Astrocyte (in vitro differentiated cells and primary cell): Measurements from ENCODE around the gene PRKCE. TPM values are rescaled to one million over a fixed set of nuclear protein-coding genes. Genes with fewer than 3 reads are reported as not detected.

Experiments used
- DNase-seq: peaks from one replicate; pipeline ENCODE4 v3.0.0-alpha.2; 2010; ENCODE audit warnings: low read depth
- FAIRE-seq: peaks from 2 replicates; lab custom pipeline; 2011; peaks lifted over from hg19 to GRCh38; lab: Jason Lieb, UNC
- H2AFZ ChIP-seq: 2 replicates; pipeline ENCODE4 v1.6.0; 2012; ENCODE audit warnings: low read depth, low read length, inconsistent platforms
- H3K27ac ChIP-seq: 2 replicates; pipeline ENCODE4 v1.5.1; 2011; ENCODE audit warnings: low read depth, low read length, inconsistent platforms
- H3K27me3 ChIP-seq: 2 replicates; pipeline ENCODE4 v1.6.0; 2011; ENCODE audit warnings: low read length, inconsistent platforms; ENCODE audit not compliant: insufficient read depth
- H3K36me3 ChIP-seq: 2 replicates; pipeline ENCODE4 v1.5.1; 2011; ENCODE audit warnings: low read length, inconsistent platforms; ENCODE audit not compliant: insufficient read depth
- H3K4me1 ChIP-seq: 2 replicates; pipeline ENCODE4 v1.5.1; 2011; ENCODE audit warnings: low read length, inconsistent platforms; ENCODE audit not compliant: insufficient read depth
- H3K4me2 ChIP-seq: 2 replicates; pipeline ENCODE4 v1.6.0; 2012; ENCODE audit warnings: low read length, inconsistent platforms
- H3K4me3 ChIP-seq: 2 replicates; pipeline ENCODE4 v1.5.1; 2011; ENCODE audit warnings: low read depth, mild to moderate bottlenecking, low read length, inconsistent platforms; ENCODE audit not compliant: insufficient read depth
- H3K79me2 ChIP-seq: 2 replicates; pipeline ENCODE4 v1.6.0; 2012; ENCODE audit warnings: mild to moderate bottlenecking, low read length, inconsistent platforms; ENCODE audit not compliant: insufficient read depth
- H3K9ac ChIP-seq: 2 replicates; pipeline ENCODE4 v1.6.0; 2012; ENCODE audit warnings: mild to moderate bottlenecking, low read length, inconsistent platforms
- H3K9me3 ChIP-seq: 2 replicates; pipeline ENCODE4 v1.5.1; 2012; ENCODE audit warnings: low read depth, mild to moderate bottlenecking, low read length, inconsistent platforms; ENCODE audit not compliant: insufficient read depth
- H4K20me1 ChIP-seq: 2 replicates; pipeline ENCODE4 v1.6.0; 2012; ENCODE audit warnings: low read length, inconsistent platforms; ENCODE audit not compliant: insufficient read depth
- H3K27ac Mint-ChIP-seq: one replicate; pipeline ENCODE4 v1.8.0; 2021; ENCODE audit warnings: mild to moderate bottlenecking, mixed read lengths; ENCODE audit not compliant: unreplicated experiment
- H3K27me3 Mint-ChIP-seq: one replicate; pipeline ENCODE4 v1.8.0; 2021; ENCODE audit warnings: low read depth, mixed read lengths; ENCODE audit not compliant: unreplicated experiment
- H3K36me3 Mint-ChIP-seq: one replicate; pipeline ENCODE4 v1.8.0; 2021; ENCODE audit warnings: low read depth, mixed read lengths; ENCODE audit not compliant: unreplicated experiment
- H3K4me1 Mint-ChIP-seq: one replicate; pipeline ENCODE4 v1.8.0; 2021; ENCODE audit warnings: low read depth, mixed read lengths; ENCODE audit not compliant: unreplicated experiment
- H3K4me3 Mint-ChIP-seq: one replicate; pipeline ENCODE4 v1.8.0; 2021; ENCODE audit warnings: mild to moderate bottlenecking, moderate library complexity, mixed read lengths; ENCODE audit not compliant: unreplicated experiment
- H3K9me3 Mint-ChIP-seq: one replicate; pipeline ENCODE4 v1.8.0; 2021; ENCODE audit warnings: mild to moderate bottlenecking, mixed read lengths; ENCODE audit not compliant: unreplicated experiment
- EZH2 ChIP-seq: IDR thresholded peaks from 2 replicates; pipeline ENCODE4 v1.6.1; 2012; ENCODE audit warnings: mild to moderate bottlenecking, low read length, inconsistent platforms; ENCODE audit not compliant: insufficient read depth
- total RNA-seq: library from RNA; stranded (reverse); gene quantifications from 2 replicates; pipeline ENCODE4 v1.2.1, GENCODE V29; 2021
- TF ChIP-seq, protein P1 (sequence below): IDR thresholded peaks from 2 replicates; pipeline ENCODE4 v1.5.1; 2011; ENCODE audit warnings: low read depth, mild to moderate bottlenecking, inconsistent platforms, low read length, moderate library complexity; ENCODE audit not compliant: insufficient read depth

The PRKCE gene
- total RNA-seq, 1 donor from 2014 or later: 12.8 TPM

DNA sequence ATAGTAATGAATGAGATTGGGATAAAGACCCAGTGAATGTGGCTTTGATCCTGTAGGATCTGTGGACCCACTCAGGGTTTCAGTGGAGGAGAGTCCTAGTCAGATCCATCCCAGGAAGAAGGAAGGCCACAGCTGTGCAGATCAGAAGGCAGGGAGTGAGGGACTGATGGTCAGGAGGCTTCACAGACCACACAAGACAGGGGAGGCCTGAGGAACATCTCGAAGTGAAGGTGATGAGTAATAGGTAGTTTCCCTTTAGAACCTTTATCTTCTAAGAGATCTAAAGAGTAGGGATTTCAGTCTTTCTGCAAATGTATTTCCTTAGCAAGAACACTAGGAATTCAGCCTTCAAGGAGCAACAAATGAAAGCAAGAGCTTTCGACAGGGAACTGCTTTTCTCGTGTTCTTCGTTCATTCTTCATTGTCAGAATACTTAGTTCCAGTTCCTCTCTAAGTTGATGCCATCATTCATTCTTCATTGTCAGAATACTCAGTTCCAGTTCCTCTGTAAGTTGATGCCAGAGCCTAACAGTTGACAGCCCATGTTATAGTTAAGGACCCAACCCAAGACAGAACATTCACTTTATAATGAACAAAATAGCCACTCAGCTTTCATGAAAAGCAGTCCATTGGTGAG is 495.5 kb downstream of the PRKCE start:
- Histone ChIP-seq H3K9ac (no peak overlapping the region), H3K36me3 (no peaks in the 10 kb centered on the region), H3K79me2 (no peaks in the 10 kb centered on the region), H3K4me3 (no peak overlapping the region), H3K9me3 (no peaks in the 10 kb centered on the region), H3K4me1 (peaks cover 7% of the 10 kb centered on the region), H3K27me3 (no peaks in the 10 kb centered on the region), H2AFZ (no peak overlapping the region), H3K27ac (no peak overlapping the region), H4K20me1 (no peaks in the 10 kb centered on the region), H3K4me2 (no peak overlapping the region)
- no peak overlapping the region for H3K27ac Mint-ChIP-seq
- H3K27me3 Mint-ChIP-seq: peaks cover 7% of the 10 kb centered on the region
- no peak overlapping the region for H3K4me3 Mint-ChIP-seq
- peaks cover 25% of the 10 kb centered on the region for H3K36me3 Mint-ChIP-seq
- peaks cover 29% of the 10 kb centered on the region for H3K4me1 Mint-ChIP-seq
- DNase-seq (no peak), FAIRE-seq (no peak)
- peaks cover 1% of the 10 kb centered on the region for H3K9me3 Mint-ChIP-seq
- TF ChIP-seq EZH2: no peak
- TF ChIP-seq, protein P1, sequence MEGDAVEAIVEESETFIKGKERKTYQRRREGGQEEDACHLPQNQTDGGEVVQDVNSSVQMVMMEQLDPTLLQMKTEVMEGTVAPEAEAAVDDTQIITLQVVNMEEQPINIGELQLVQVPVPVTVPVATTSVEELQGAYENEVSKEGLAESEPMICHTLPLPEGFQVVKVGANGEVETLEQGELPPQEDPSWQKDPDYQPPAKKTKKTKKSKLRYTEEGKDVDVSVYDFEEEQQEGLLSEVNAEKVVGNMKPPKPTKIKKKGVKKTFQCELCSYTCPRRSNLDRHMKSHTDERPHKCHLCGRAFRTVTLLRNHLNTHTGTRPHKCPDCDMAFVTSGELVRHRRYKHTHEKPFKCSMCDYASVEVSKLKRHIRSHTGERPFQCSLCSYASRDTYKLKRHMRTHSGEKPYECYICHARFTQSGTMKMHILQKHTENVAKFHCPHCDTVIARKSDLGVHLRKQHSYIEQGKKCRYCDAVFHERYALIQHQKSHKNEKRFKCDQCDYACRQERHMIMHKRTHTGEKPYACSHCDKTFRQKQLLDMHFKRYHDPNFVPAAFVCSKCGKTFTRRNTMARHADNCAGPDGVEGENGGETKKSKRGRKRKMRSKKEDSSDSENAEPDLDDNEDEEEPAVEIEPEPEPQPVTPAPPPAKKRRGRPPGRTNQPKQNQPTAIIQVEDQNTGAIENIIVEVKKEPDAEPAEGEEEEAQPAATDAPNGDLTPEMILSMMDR: no peak

DNA sequence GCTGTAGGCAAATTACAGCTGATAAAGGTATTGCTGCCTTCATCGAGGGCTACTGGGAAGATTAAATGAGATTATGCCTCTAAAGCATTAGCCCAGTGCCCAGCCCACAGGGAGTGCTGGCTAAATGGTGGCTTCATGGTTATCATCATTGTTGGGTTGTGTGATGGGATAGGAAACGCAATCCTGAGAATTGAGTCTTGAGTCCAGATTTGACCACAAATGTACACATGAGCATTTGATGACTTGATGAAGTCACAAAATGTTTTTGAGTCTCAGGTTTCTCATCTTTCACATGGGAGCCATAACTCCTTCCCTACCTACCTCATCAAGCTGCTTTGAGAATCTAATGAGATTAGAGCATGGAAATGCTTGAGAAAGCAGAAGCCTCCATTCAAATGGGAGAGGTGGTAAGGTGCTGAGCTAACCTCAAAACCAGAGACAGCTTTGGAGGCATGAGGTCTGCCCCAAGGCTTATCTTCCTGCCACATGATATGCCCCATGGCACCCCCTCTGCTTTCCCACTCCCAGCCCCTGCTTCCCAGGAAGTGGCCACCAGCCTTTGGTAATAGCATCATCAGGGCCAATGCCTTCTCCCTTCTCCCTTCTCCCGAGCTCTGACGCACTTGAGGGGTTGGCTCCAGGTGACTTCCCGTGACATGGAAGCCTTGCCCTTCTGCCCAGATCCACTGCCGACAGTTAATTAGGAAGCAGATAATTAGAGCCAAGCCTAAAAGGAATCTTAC is 496.3 kb downstream of the PRKCE start:
- TF ChIP-seq EZH2: no peak
- TF ChIP-seq, protein P1: no peak
- no peak for FAIRE-seq
- Histone ChIP-seq H3K4me2 (no peak overlapping the region), H3K27ac (no peak overlapping the region), H2AFZ (no peak overlapping the region), H3K4me1 (peaks cover 7% of the 10 kb centered on the region), H3K79me2 (no peaks in the 10 kb centered on the region), H3K4me3 (no peak overlapping the region), H3K9ac (no peak overlapping the region), H3K9me3 (no peaks in the 10 kb centered on the region), H3K27me3 (no peaks in the 10 kb centered on the region), H3K36me3 (no peaks in the 10 kb centered on the region), H4K20me1 (no peaks in the 10 kb centered on the region)
- Mint-ChIP-seq H3K27ac (no peak overlapping the region), H3K4me3 (no peak overlapping the region), H3K36me3 (peaks cover 25% of the 10 kb centered on the region), H3K9me3 (peaks cover 1% of the 10 kb centered on the region), H3K27me3 (peaks cover 7% of the 10 kb centered on the region), H3K4me1 (peaks cover 26% of the 10 kb centered on the region)
- DNase-seq: no peak

DNA sequence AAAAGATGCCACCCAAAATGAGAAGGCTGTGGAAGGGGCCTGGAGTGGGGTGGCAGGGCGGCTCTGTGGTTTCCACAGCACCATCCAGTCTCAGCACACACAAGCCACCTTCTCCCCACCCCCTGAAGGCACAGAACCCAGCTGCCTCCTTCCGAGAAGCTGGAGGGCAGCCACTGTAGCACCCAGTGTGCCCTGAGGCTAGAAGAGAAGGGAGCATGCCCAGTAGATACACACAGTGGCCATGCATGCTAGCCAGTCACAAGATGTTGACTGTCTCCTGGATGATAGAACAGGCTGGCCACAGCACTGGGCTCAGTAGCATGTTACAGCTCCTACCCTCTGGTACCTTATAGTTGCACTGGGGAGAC is 496.9 kb downstream of the PRKCE start:
- TF ChIP-seq, protein P1: no peak
- no peak for TF ChIP-seq EZH2
- no peak overlapping the region for H3K4me2 ChIP-seq
- FAIRE-seq (no peak), DNase-seq (no peak)
- peaks cover 7% of the 10 kb centered on the region for H3K4me1 ChIP-seq
- no peak overlapping the region for H3K4me3 ChIP-seq
- no peaks in the 10 kb centered on the region for H3K36me3 ChIP-seq
- H3K9me3 ChIP-seq: no peaks in the 10 kb centered on the region
- Mint-ChIP-seq H3K9me3 (peaks cover 3% of the 10 kb centered on the region), H3K27ac (no peak overlapping the region), H3K4me3 (no peak overlapping the region), H3K27me3 (peaks cover 7% of the 10 kb centered on the region), H3K4me1 (peaks cover 26% of the 10 kb centered on the region), H3K36me3 (peaks cover 25% of the 10 kb centered on the region)
- no peaks in the 10 kb centered on the region for H3K27me3 ChIP-seq
- H3K27ac ChIP-seq: no peak overlapping the region
- H2AFZ ChIP-seq: no peak overlapping the region
- H3K79me2 ChIP-seq: no peaks in the 10 kb centered on the region
- no peaks in the 10 kb centered on the region for H4K20me1 ChIP-seq
- no peak overlapping the region for H3K9ac ChIP-seq
